Gastrocnemius medialis (tissue), 4 donors: ENCODE results near the gene PPP1R26. TPM values are rescaled to one million over a fixed set of nuclear protein-coding genes. Genes with fewer than 3 reads are reported as not detected.
"Not testable (repeated sequence)": the region's sequence is repeated elsewhere in the genome, so short reads cannot be mapped to it uniquely, and the experiment has no call there.

Experiments used
- ATAC-seq, 2 donors: fragments of 150-250 bp; one replicate each; pipeline ENCODE4 v1.9.1; 2016
- DNase-seq, 2 donors: peaks; one replicate each; pipeline ENCODE4 v3.0.0-alpha.2; 2019
- H3K27ac ChIP-seq, 4 donors: fragments of 200-600 bp; sonication (generic); 1 replicate in 1 of 4; 2 replicates in 3 of 4; pipeline ENCODE4 v1.5.1; 2016 to 2018; ENCODE audit warnings: mild to moderate bottlenecking in 2 of 4, moderate library complexity in 1 of 4
- H3K27me3 ChIP-seq, 3 donors: fragments of 200-600 bp; sonication (generic) in 2 of 3; 1 replicate in 1 of 3; 2 replicates in 2 of 3; pipeline versions ENCODE4 v1.5.1 to v1.6.0; 2016 to 2019; ENCODE audit warnings: mild to moderate bottlenecking in 1 of 3, moderate library complexity in 1 of 3
- H3K36me3 ChIP-seq, 2 donors: fragments of 200-600 bp; sonication (generic) in 1 of 2; one replicate each; pipeline ENCODE4 v1.5.1; 2017 to 2018
- H3K4me1 ChIP-seq, 2 donors: fragments of 200-600 bp; sonication (generic) in 1 of 2; one replicate each; pipeline ENCODE4 v1.5.1; 2016 to 2017; ENCODE audit warnings: mild to moderate bottlenecking in 2 of 2
- H3K4me3 ChIP-seq, 4 donors: fragments of 200-600 bp; sonication (generic) in 3 of 4; 1 replicate in 1 of 4; 2 replicates in 3 of 4; pipeline ENCODE4 v1.5.1; 2016 to 2019; ENCODE audit warnings: mild to moderate bottlenecking in 2 of 4
- H3K9me3 ChIP-seq, 3 donors: fragments of 200-600 bp; sonication (generic) in 2 of 3; 1 replicate in 1 of 3; 2 replicates in 2 of 3; pipeline ENCODE4 v1.5.1; 2016 to 2019
- CTCF ChIP-seq, 5 experiments: fragments of 450-650 bp in 3 of 5; fragments of 200-600 bp in 2 of 5; sonication (generic) in 2 of 5; IDR thresholded peaks in 4 of 5; conservative IDR thresholded peaks in 1 of 5; 1 replicate in 4 of 5; 2 replicates in 1 of 5; pipeline ENCODE4 v1.5.1; 2016 to 2019; ENCODE audit warnings: antibody characterized with exemption in 5 of 5, mild to moderate bottlenecking in 3 of 5, moderate library complexity in 3 of 5
- POLR2A ChIP-seq, 2 donors: fragments of 450-650 bp; IDR thresholded peaks; one replicate each; pipeline ENCODE4 v1.6.1; 2017; ENCODE audit warnings: antibody characterized with exemption in 2 of 2, mild to moderate bottlenecking in 2 of 2, moderate library complexity in 2 of 2
- in situ Hi-C, 4 donors: fragments of 200-750 bp; cut with MboI; loops; one replicate each; pipeline versions ENCODE4 v1.15.0 to v1.8.0; 2017; ENCODE audit warnings: low sequenced_read_pairs in 4 of 4
- intact Hi-C: fragments of 100-400 bp; cut with DNase I; formaldehyde crosslinking; loops from one replicate; pipeline ENCODE4 v1.15.1; 2023; ENCODE audit warnings: low total_unique reads
- total RNA-seq, 4 donors: library from RNA; depleted of rRNA; stranded (reverse); fragments of >200 nt; gene quantifications; one replicate each; pipeline versions ENCODE4 v1.1.0 to v1.2.3, GENCODE V29; 2016

PPP1R26 gene
- total RNA-seq, 4 donors from 2014 or later = 2.6 to 7.1 (median 5.1) TPM

- ATAC-seq = no peak
- H3K27me3 ChIP-seq = peaks cover 0 to 7% (median 0%) of the 10 kb centered on the region in 3 donors
Measured at GRCh38 chr9:135524130-135524861, 44.7 kb downstream of the PPP1R26 start.

GRCh38 chr9:135525241-135526088 is 45.9 kb downstream of the PPP1R26 start:
- no peak for TF ChIP-seq CTCF (IDR thresholded peaks at IDR 0.05 in 4 of 5, conservative IDR thresholded peaks at IDR 0.05 in 1 of 5)
- TF ChIP-seq POLR2A (IDR thresholded peaks at IDR 0.05) = no peak
- no peaks in the 10 kb centered on the region for H3K36me3 ChIP-seq
- intact Hi-C loops = no loop called here
- no peak for ATAC-seq
- H3K9me3 ChIP-seq = no peaks in the 10 kb centered on the region
- no peaks in the 10 kb centered on the region for H3K4me1 ChIP-seq
- H3K27me3 ChIP-seq = peaks cover 0 to 7% (median 6%) of the 10 kb centered on the region in 3 donors
- DNase-seq = no peak
- no peak overlapping the region for H3K4me3 ChIP-seq
- in situ Hi-C loops = no loop called here
- no peak overlapping the region for H3K27ac ChIP-seq

More at GRCh38 chr9:135524130-135524861, 44.7 kb downstream of the PPP1R26 start:
- H3K9me3 ChIP-seq = no peaks in the 10 kb centered on the region
- no peak overlapping the region for H3K27ac ChIP-seq
- H3K36me3 ChIP-seq = no peaks in the 10 kb centered on the region
- TF ChIP-seq POLR2A (IDR thresholded peaks at IDR 0.05) (no peak), CTCF (IDR thresholded peaks at IDR 0.05 in 4 of 5, conservative IDR thresholded peaks at IDR 0.05 in 1 of 5) (no peak)
- DNase-seq = no peak
- no peaks in the 10 kb centered on the region for H3K4me1 ChIP-seq
- in situ Hi-C loops = no loop called here
- no peak overlapping the region for H3K4me3 ChIP-seq
- intact Hi-C loops = no loop called here

DNA sequence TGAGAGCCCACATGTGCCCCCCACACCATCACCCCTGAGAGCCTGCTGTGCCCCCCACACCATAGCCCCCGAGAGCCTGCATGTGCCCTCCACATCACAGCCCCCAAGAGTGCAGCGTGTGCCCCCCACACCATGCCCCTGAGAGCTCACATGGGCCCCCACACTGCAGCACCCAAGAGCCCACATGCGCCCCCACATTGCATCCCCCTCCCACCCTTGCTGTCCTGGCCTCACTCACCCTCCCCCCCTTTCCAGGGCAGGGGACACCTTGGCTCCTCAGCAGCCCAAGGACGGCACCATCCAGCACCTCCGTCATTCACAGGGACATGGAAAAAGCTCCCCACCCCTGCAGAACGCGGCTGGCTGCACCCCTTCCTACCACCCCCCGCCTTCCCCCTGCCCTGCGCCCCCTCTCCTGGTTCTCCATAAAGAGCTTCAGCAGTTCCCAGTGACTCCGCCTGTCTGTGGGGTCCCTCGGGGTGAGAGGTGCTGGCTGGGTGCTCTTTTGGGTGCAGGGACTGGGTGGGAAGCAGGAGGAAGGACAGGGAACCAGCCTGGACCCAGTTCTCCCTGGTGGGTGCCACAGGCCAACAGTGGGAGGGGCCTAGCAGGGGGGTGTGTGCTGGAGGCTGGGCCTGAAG is 46.6 kb downstream of the PPP1R26 start:
- no peaks in the 10 kb centered on the region for H3K36me3 ChIP-seq
- H3K4me3 ChIP-seq = no peak overlapping the region
- H3K27ac ChIP-seq = no peak overlapping the region
- H3K4me1 ChIP-seq = no peaks in the 10 kb centered on the region
- DNase-seq (no peak), ATAC-seq (no peak)
- intact Hi-C loops = no loop called here
- TF ChIP-seq CTCF (IDR thresholded peaks at IDR 0.05 in 4 of 5, conservative IDR thresholded peaks at IDR 0.05 in 1 of 5) (no peak), POLR2A (IDR thresholded peaks at IDR 0.05) (no peak)
- H3K9me3 ChIP-seq = no peaks in the 10 kb centered on the region
- H3K27me3 ChIP-seq = peaks cover 0 to 7% (median 6%) of the 10 kb centered on the region in 3 donors
- in situ Hi-C loops = no loop called here

DNA sequence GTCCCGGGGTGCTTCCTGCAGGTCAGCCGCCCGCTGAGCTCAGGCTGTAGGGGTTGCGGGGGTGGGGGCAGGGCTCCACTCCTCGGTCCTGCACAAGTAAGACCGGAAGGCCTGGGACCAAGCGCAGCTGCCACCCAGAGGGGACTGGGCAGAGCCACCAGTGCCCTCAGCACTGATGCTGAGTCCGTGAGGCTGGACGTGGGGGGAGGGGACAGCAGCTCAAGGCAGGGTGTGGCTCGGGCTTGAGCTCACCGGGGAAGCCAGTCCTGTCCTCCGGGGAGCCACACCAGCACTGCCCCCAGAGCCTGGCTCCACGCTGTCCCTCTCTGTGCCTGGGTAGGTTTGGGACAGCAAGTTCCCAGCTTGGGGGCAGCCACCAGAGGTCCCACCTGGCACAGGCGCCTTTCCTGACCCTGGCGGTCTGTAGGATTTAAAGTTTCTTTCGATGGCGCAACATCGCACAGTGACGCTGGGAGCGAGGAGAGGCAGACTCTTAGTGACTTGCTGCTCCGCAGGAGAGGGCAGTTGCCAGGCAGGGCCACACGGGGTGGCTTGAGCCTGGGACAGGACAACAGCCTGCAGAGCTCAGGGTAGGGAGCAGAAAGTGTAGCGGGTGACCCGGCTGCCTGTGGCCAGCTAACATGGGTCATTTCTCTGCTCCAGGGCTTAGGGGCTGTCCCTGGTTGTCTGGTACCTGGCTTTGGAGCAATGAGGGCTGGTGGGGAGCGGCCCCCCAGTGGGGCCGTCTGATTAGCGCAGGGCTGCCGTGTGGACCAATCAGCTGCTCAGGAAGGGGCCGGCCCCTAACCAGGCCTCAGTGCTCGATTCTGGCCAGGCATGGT is 47.4 kb downstream of the PPP1R26 start:
- H3K27ac ChIP-seq = no peak overlapping the region
- no peaks in the 10 kb centered on the region for H3K9me3 ChIP-seq
- no peak overlapping the region for H3K4me3 ChIP-seq
- no peak for TF ChIP-seq CTCF (IDR thresholded peaks at IDR 0.05 in 4 of 5, conservative IDR thresholded peaks at IDR 0.05 in 1 of 5)
- in situ Hi-C loops = no loop called here
- intact Hi-C loops = no loop called here
- no peaks in the 10 kb centered on the region for H3K4me1 ChIP-seq
- H3K36me3 ChIP-seq = no peaks in the 10 kb centered on the region
- ATAC-seq (no peak), DNase-seq (no peak)
- peaks cover 0 to 7% (median 6%) of the 10 kb centered on the region in 3 donors for H3K27me3 ChIP-seq

- DNase-seq, H3K36me3 ChIP-seq, H3K27ac ChIP-seq, in situ Hi-C loops, ATAC-seq, intact Hi-C loops, H3K4me1 ChIP-seq, H3K4me3 ChIP-seq, H3K27me3 ChIP-seq, H3K9me3 ChIP-seq: not testable (repeated sequence)
Measured at GRCh38 chr9:135528842-135529435, 49.4 kb downstream of the PPP1R26 start.
